DND-41 (cell line): ENCODE results near the gene ZNF462.

Experiments used
- CTCF ChIP-seq: IDR thresholded peaks from 2 replicates; pipeline ENCODE4 v1.5.1; 2012; ENCODE audit warnings: borderline replicate concordance, low read length, moderate library complexity, mild to moderate bottlenecking; ENCODE audit not compliant: poor library complexity, severe bottlenecking; ENCODE audit errors: extremely low read depth
- EZH2 ChIP-seq: IDR thresholded peaks from 3 replicates; pipeline ENCODE4 v1.6.1; 2012; ENCODE audit warnings: borderline replicate concordance, low read depth, mild to moderate bottlenecking, moderate library complexity, low read length, inconsistent platforms; ENCODE audit not compliant: severe bottlenecking

- TF ChIP-seq CTCF (no peak), EZH2 (no peak)
Measured at GRCh38 chr9:106929471-106930177, 66.7 kb downstream of the ZNF462 start.
